Left ventricle myocardium superior (tissue), 1 donor: Measurements from ENCODE around the gene FADS3. TPM values are rescaled to one million over a fixed set of nuclear protein-coding genes. Genes with fewer than 3 reads are reported as not detected.

Source experiments
- ATAC-seq: fragments of 200-7000 bp; cut with Tn5 transposase; one replicate; pipeline ENCODE4 v1.9.1; 2020; ENCODE audit warnings: mild to moderate bottlenecking, moderate library complexity
- DNase-seq: peaks from one replicate; pipeline ENCODE4 v3.0.0-alpha.2; 2020
- intact Hi-C: fragments of 100-400 bp; cut with micrococcal nuclease; formaldehyde crosslinking; loops from one replicate; pipeline ENCODE4 v1.11.0; 2022
- total RNA-seq: library from RNA; stranded (reverse); fragmentation: NEBNext Ultra II Directional; extraction: Animal tissue kit (Norgen Biotek cat#: 25700); gene quantifications from one replicate; pipeline ENCODE4 v1.2.1, GENCODE V29; 2021
- donor health status: DM: no; HTN: yes; CAD: no; lungs with severe emphysema.

The FADS3 gene
- total RNA-seq, 1 donor from 2014 or later = 69.7 TPM

- no peak for DNase-seq
- ATAC-seq = no peak
- intact Hi-C loops = no loop called here
These were observed 12.5 kb upstream of the FADS3 start for GRCh38 chr11:61903845-61904244.

- intact Hi-C loops = no loop called here
These were observed 11.0 kb upstream of the FADS3 start for GRCh38 chr11:61902313-61902712.

GRCh38 chr11:61901397-61901796, 10.1 kb upstream of the FADS3 start:
- intact Hi-C loops = no loop called here
- no peak for ATAC-seq
- DNase-seq = no peak

More at GRCh38 chr11:61902313-61902712, 11.0 kb upstream of the FADS3 start:
- DNase-seq (no peak), ATAC-seq (no peak)

GRCh38 chr11:61900251-61900650, 8.9 kb upstream of the FADS3 start:
- ATAC-seq (no peak), DNase-seq (no peak)
- intact Hi-C loops = no loop called here

GRCh38 chr11:61899146-61899841, 7.9 kb upstream of the FADS3 start:
- peak; percentile 91 for DNase-seq
- peak; percentile 83 for ATAC-seq
- intact Hi-C loops = loop anchor here (5.0 to 10.0 kb wide), 2 partner anchors 48 to 206 kb away; no protein-coding TSS in a partner anchor

- DNase-seq = no peak
- ATAC-seq = no peak
- intact Hi-C loops = loop anchor here (5.0 to 10.0 kb wide), 2 partner anchors 49 to 207 kb away; no protein-coding TSS in a partner anchor
These were observed 6.9 kb upstream of the FADS3 start for GRCh38 chr11:61898247-61898582.

- peak; percentile 71 for ATAC-seq
- intact Hi-C loops = loop anchor here (5.0 to 10.0 kb wide), 2 partner anchors 50 to 207 kb away; no protein-coding TSS in a partner anchor
- DNase-seq = peak; percentile 86
These were observed 6.3 kb upstream of the FADS3 start for GRCh38 chr11:61897387-61898246.

GRCh38 chr11:61896665-61897386, 5.5 kb upstream of the FADS3 start:
- intact Hi-C loops = loop anchor here (5.0 to 10.0 kb wide), 2 partner anchors 50 to 208 kb away; no protein-coding TSS in a partner anchor
- DNase-seq (no peak), ATAC-seq (no peak)

- DNase-seq (no peak), ATAC-seq (no peak)
- intact Hi-C loops = loop anchor here (5.0 to 10.0 kb wide), 2 partner anchors 52 to 209 kb away; no protein-coding TSS in a partner anchor
These were observed 4.3 kb upstream of the FADS3 start for GRCh38 chr11:61895718-61896059.

- intact Hi-C loops = loop anchor here (5.0 to 10.0 kb wide), 2 partner anchors 52 to 210 kb away; no protein-coding TSS in a partner anchor
- no peak for DNase-seq
- no peak for ATAC-seq
These were observed 3.8 kb upstream of the FADS3 start for GRCh38 chr11:61895046-61895717.

- DNase-seq (no peak), ATAC-seq (no peak)
- intact Hi-C loops = loop anchor here (10.0 kb wide), 1 partner anchor 211 kb away; no protein-coding TSS in a partner anchor
These were observed 2.6 kb upstream of the FADS3 start for GRCh38 chr11:61893981-61894380.

GRCh38 chr11:61892085-61892370, 683 bp upstream of the FADS3 start:
- peak; percentile 3 for ATAC-seq
- no peak for DNase-seq
- intact Hi-C loops = loop anchor here (10.0 kb wide), 1 partner anchor 213 kb away; no protein-coding TSS in a partner anchor

GRCh38 chr11:61890529-61891330, 615 bp downstream of the FADS3 start:
- peak; percentile 2 for ATAC-seq

GRCh38 chr11:61889831-61890230, 1.5 kb downstream of the FADS3 start:
- DNase-seq (no peak), ATAC-seq (no peak)
- intact Hi-C loops = loop anchor here (10.0 kb wide), 1 partner anchor 215 kb away; no protein-coding TSS in a partner anchor

More at GRCh38 chr11:61890529-61891330, 615 bp downstream of the FADS3 start:
- intact Hi-C loops = loop anchor here (10.0 kb wide), 1 partner anchor 214 kb away; no protein-coding TSS in a partner anchor
- peak; percentile 66 for DNase-seq

- ATAC-seq = no peak
- intact Hi-C loops = no loop called here
These were observed 2.8 kb downstream of the FADS3 start for GRCh38 chr11:61888590-61888989.

GRCh38 chr11:61887839-61888494, 3.4 kb downstream of the FADS3 start:
- intact Hi-C loops = no loop called here
- DNase-seq (peak; percentile 91), ATAC-seq (peak; percentile 74)

More at GRCh38 chr11:61888590-61888989, 2.8 kb downstream of the FADS3 start:
- no peak for DNase-seq

GRCh38 chr11:61886643-61887042, 4.7 kb downstream of the FADS3 start:
- DNase-seq = no peak
- intact Hi-C loops = no loop called here
- no peak for ATAC-seq
